ENCODE results near the gene TRO.

Gene TRO

GRCh38 chrX:54920610-54921426 is at the start of gene TRO:
Gene TRO, plus strand, starts transcription at chrX:54920824. Its CDS starts 1,423 bp downstream, at chrX:54922247.
- DNase-seq = no peak

GRCh38 chrX:54885740-54886139 is 34.9 kb upstream of the TRO start:
- no peak for DNase-seq

DNA sequence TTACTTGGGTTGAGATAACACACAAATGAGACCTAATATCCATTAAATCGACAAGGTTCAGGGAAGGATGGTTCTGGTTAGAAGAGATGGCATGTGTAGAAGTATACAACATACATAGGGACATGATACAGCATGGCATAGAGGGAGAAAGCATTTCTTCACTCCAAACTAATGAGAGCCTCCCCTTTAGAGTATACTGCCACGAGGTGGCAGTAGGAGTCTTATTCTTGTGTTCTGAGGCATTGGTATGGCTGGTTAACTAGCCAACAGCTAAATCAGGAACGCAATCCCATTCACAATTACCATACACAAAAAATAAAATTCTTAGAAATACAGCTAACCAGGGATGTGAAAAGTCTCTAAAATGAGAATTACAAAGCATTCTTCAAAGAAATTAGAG is 29.1 kb upstream of the TRO start:
- no peak for DNase-seq

- no peak for DNase-seq
Measured at GRCh38 chrX:54894159-54894558, 26.5 kb upstream of the TRO start.

GRCh38 chrX:54909941-54910340 is 10.7 kb upstream of the TRO start:
- DNase-seq = no peak

DNA sequence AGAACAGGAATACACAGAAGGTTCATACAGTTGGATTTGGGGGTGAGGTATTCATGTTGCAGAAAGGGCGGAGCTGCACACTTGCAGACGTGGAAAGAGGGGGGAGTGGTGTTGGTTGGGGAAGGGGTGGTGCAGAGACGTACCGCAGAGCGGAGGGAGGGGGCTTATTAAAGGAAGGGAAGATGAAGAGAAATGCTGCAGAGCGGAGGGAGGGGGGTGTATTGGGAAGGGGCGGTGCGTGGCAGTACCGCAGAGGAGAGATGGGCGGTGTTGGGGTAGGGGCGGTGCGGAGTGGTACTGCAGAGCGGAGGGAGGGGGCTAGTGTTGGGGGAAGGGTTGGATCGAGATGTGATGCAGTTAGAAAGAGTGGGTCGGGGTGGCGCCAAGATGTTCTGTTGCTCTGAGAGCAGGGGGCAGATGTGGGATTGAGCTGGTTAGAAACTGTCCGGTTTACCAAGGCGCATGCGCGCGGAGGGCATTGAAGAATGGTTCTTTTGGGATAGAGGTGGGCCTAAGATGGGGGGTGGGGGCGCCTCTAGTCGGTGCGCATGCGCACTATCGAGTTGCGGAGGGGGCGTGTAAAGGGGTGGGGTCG is 900 bp downstream of the TRO start:
- no peak for DNase-seq

DNA sequence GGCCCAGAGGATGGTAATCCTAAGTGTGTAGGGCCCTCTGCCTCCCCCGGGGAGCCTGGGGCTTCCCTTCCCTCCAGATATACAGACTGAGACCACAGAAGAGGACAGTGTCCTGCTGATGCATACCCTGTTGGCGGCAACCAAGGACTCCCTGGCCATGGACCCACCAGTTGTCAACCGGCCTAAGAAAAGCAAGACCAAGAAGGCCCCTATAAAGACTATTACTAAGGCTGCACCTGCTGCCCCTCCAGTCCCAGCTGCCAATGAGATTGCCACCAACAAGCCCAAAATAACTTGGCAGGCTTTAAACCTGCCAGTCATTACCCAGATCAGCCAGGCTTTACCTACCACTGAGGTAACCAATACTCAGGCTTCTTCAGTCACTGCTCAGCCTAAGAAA is 1.9 kb downstream of the TRO start:
- no peak for DNase-seq

- no peak for DNase-seq
Measured at GRCh38 chrX:54923376-54923775, 2.8 kb downstream of the TRO start.

- no peak for DNase-seq
Measured at GRCh38 chrX:54926978-54927377, 6.4 kb downstream of the TRO start.

- no peak for DNase-seq
Measured at GRCh38 chrX:54928876-54929275, 8.3 kb downstream of the TRO start.

DNA sequence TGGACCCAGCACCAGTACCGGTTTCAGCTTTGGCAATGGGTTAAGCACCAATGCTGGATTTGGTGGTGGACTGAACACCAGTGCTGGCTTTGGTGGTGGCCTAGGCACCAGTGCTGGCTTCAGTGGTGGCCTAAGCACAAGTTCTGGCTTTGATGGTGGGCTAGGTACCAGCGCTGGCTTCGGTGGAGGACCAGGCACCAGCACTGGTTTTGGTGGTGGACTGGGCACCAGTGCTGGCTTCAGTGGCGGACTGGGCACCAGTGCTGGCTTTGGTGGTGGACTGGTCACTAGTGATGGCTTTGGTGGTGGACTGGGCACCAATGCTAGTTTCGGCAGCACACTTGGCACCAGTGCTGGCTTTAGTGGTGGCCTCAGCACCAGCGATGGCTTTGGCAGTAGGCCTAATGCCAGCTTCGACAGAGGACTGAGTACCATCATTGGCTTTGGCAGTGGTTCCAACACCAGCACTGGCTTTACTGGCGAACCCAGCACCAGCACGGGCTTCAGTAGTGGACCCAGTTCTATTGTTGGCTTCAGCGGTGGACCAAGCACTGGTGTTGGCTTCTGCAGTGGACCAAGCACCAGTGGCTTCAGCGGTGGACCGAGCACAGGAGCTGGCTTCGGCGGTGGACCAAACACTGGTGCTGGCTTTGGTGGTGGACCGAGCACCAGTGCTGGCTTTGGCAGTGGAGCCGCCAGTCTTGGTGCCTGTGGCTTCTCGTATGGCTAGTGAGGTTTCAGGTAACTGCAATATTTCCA is 9.8 kb downstream of the TRO start:
- DNase-seq = no peak

- no peak for DNase-seq
Measured at GRCh38 chrX:54931107-54931506, 10.5 kb downstream of the TRO start.

DNA sequence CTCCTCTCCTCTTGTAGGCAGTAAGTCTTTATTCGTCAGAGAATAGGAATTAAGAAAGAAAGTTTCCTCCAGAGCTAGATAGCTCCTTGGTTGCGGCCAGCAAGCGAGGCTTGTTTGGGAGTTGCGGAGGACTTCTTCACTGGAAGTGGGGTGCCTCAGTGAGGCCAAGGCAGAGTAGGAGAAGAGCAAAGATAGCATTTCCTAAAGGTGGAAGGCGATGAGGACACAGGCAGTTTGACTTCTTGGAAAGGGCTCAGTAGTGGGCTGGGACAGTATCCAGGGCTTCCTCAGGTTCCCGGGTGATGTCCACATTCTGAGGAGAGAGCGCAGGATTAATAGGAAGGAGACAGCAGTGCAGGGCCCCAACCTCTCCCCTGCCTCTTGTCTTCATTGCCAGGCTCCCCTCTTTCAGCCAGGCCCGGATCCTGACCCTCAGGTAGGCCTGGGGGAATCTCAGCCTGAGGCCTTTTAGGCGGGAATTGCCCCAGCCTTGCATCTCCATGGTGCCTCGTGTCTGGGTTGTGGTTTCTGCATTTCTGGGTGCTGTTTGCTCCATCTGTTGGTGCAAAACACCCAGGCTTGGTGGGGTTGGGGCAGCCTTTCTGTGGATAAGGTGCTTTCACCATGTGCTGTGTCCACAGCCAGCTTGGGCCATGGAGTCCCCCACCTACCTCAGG is 12.7 kb downstream of the TRO start:
- no peak for DNase-seq

DNA sequence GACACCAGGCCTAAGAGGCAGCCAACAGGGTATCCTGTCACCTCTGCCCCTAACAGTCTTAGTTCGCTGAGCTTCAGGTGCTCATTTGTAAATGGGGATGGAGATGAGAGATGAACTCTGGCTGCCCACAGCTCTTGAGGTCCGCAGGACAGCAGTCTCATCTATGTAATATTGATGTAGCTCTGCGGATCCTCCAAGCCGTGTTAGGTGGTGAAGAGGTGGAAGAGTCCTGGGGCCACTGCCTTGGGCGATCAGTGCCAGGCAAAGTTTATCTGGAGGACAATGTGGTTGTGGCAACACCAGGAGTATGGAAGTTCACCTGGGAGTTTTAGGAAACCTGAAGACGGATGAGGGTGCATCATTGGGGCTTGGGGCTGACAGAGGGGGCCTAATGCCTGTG is 13.4 kb downstream of the TRO start:
- DNase-seq = no peak

DNA sequence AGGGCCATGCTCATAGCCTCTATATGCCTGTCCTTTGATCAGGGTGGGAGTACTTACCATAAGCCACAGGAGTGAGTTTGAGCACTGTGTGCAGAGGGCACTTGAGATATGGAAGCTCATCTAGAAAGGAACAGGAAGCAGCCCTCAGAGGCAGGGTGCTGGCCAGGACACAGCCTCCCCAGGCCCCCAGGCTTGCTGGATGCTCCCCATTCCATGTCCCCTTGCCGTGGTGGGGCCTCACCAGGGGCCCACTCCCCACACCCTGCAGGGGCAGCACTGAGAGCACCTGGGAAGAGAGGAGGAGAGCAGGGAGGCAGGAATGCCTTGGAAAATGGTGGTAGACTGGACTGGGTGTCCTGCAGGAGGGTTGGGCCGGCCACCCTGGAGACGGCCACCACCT is 14.3 kb downstream of the TRO start:
- DNase-seq = no peak

DNA sequence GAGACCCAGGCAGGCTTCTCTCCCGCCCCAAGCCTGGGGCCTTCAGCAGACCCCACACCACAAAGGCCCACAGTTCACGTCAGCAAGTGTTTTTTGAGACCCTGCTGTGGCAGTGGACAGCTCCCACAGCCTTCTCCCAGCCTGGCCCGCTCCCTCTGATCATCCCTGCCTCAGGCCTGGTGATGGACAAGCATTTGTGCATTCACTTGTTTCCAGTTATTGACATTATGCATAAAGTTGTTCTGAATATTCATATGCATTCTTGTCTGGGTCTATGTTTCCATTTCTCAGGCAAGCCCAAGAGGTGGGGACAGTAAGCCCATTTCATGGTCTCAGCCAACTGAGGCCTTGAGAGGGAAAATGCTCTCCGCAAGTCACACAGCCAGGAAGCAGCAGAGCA is 14.7 kb downstream of the TRO start:
- no peak for DNase-seq

- DNase-seq = no peak
Measured at GRCh38 chrX:54937416-54937815, 16.8 kb downstream of the TRO start.

- DNase-seq = no peak
Measured at GRCh38 chrX:54944816-54945215, 24.2 kb downstream of the TRO start.

DNA sequence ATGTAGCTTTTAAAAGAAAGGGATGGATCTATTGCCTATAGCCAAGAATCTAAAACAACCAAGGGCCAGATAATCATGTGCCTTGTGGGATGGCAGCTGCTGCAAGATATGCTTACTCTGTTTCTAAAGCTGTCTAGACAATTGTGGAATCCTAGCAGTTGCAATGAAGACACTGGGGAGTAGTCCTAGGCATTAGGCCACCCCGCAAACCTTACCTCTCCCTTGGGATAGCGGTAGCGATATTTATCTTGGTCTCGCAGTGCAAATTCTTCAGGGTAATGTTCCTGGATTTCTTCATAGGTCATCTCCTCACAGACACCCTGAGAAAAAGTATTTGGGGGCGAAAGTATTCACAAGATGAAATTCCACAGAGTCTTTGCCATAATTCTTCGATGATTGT is 24.6 kb downstream of the TRO start:
- DNase-seq = no peak

DNA sequence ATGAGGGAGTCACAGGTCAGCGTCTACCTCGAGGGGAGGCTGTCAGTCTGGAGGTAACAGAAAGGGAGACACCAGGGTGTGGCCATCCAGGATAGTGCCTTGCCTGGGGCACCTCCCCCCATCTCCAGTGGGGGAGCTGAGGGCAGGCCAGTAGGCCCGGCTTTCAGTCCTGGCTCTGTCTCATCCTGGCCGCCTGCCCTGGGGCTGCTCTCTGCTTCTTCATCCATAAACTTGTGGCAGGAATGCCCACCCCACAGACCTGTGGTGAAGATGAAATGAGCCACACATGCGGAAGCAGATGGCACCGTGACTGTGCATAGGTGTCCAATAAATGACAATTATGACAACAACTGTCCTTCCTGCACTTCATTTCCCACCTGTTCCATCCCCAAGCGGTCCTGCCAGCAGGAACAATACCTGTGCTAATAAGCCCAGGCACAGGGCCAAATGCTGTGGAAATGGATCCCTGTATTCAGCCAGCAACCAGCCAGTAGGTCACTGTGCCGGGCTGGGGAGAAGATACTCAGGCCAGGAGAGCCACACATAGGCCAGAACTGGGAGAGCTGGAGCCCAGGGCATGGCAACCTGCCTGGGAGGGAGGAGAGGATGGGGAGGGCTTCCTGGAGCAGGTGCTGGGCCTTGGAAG is 30.2 kb downstream of the TRO start:
- DNase-seq = no peak

GRCh38 chrX:54961750-54962149 is 41.1 kb downstream of the TRO start:
- no peak for DNase-seq

GRCh38 chrX:54964766-54965497 is 44.3 kb downstream of the TRO start:
- no peak for DNase-seq
